ENCODE data around the gene MAPK1IP1L. TPM values are rescaled to one million over a fixed set of nuclear protein-coding genes. Genes with fewer than 3 reads are reported as not detected.

MAPK1IP1L gene
- total and polyA plus RNA-seq, 2 of the 13 experiments (the other 11 are each of a cell fraction or from before 2014, with no cell fraction given): 27.8 to 68.4 TPM

- Histone ChIP-seq H3K4me1 (ENCODE audit: insufficient read depth, low read length) (no peaks in the 10 kb centered on the region), H3K4me3 (replicated peaks in 1 of 3; ENCODE audit: insufficient read depth in 1 of 3, low read depth in 2 of 3, low read length in 3 of 3) (no peak overlapping the region), H3K27ac (ENCODE audit: extremely low read length, insufficient read depth, low read length) (no peak overlapping the region), H3K4me2 (ENCODE audit: low read depth, low read length) (no peak overlapping the region), H2AFZ (ENCODE audit: low read length) (no peak overlapping the region), H3K36me3 (replicated peaks in 1 of 2; ENCODE audit: control insufficient read depth in 1 of 2, insufficient read depth in 2 of 2, low read length in 2 of 2) (peaks cover 0 to 14% of the 10 kb centered on the region in 2 experiments; a peak in 4 of 5 replicates), H3K27me3 (ENCODE audit: control insufficient read depth in 1 of 2, insufficient read depth in 2 of 2, low read length in 2 of 2) (no peaks in the 10 kb centered on the region), H4K20me1 (ENCODE audit: insufficient read depth, low read length) (no peaks in the 10 kb centered on the region), H3K9ac (ENCODE audit: insufficient read depth, low read depth, low read length) (no peak overlapping the region), H3K79me2 (ENCODE audit: insufficient read depth, low read length) (peaks cover 3% of the 10 kb centered on the region), H3K9me3 (ENCODE audit: low read length) (no peaks in the 10 kb centered on the region)
- BruUV-seq (replicated peaks): no TSS peak
- no peak for DNase-seq (ENCODE audit: low spot score)
- no peak for FAIRE-seq
- TF ChIP-seq ZNF609 (CRISPR knock-in tag; IDR thresholded peaks at IDR 0.05; ENCODE audit: borderline replicate concordance): no peak
- no peak for TF ChIP-seq STAT5B (CRISPR knock-in tag; IDR thresholded peaks at IDR 0.05)
- no peak for TF ChIP-seq ISX (CRISPR knock-in tag; conservative IDR thresholded peaks at IDR 0.05)
- TF ChIP-seq FOXO1 (CRISPR knock-in tag; IDR thresholded peaks at IDR 0.05): no peak
- WGBS (ENCODE audit: low lambda C conversion rate): 95% methylated on average over 2 of the region's 2 CpGs
- POLR2A ChIA-PET: no interaction called here
- CTCF ChIA-PET (ENCODE audit: low intra/inter-chr PET ratio, low total read pairs): no interaction called here
- intact Hi-C loops (cut with micrococcal nuclease; ENCODE audit: unreplicated experiment) (no loop called here), in situ Hi-C loops (cut with HindIII; ENCODE audit: extremely low pct_ligation_motif_present, low pct_unique_long_range_greater_than_20kb) (no loop called here)
- no peak for ATAC-seq
Measured at GRCh38 chr14:55015006-55015405, 36.4 kb upstream of the MAPK1IP1L start.

All from HepG2 (cell line).